Thyroid gland (tissue), 4 donors: ENCODE measurements around the gene ASCC2. TPM values are rescaled to one million over a fixed set of nuclear protein-coding genes. Genes with fewer than 3 reads are reported as not detected.

Experiments used
- DNase-seq, 2 donors: peaks; one replicate each; pipeline ENCODE4 v3.0.0-alpha.2; 2019
- H3K27ac ChIP-seq, 3 donors: fragments of 200-600 bp; sonication (generic); 1 replicate in 2 of 3; 2 replicates in 1 of 3; pipeline ENCODE4 v1.5.1; 2016 to 2019; ENCODE audit warnings: mild to moderate bottlenecking in 1 of 3, moderate library complexity in 1 of 3
- H3K27me3 ChIP-seq: fragments of 200-600 bp; sonication (generic); one replicate; pipeline ENCODE4 v1.5.1; 2019
- H3K36me3 ChIP-seq, 2 donors: fragments of 200-600 bp; sonication (generic); one replicate each; pipeline ENCODE4 v1.5.1; 2016 to 2019
- H3K4me1 ChIP-seq, 2 donors: fragments of 200-600 bp; sonication (generic); one replicate each; pipeline ENCODE4 v1.5.1; 2017 to 2019
- H3K4me3 ChIP-seq, 3 donors: fragments of 200-600 bp; sonication (generic); replicated peaks in 1 of 3; 1 replicate in 2 of 3; 2 replicates in 1 of 3; pipeline ENCODE4 v1.5.1; 2016; ENCODE audit warnings: mild to moderate bottlenecking in 1 of 3
- H3K9me3 ChIP-seq: fragments of 200-600 bp; sonication (generic); one replicate; pipeline ENCODE4 v1.5.1; 2017
- POLR2A ChIP-seq, 2 donors: fragments of 450-650 bp; IDR thresholded peaks; one replicate each; pipeline ENCODE4 v1.6.1; 2017; ENCODE audit warnings: antibody characterized with exemption in 2 of 2, mild to moderate bottlenecking in 2 of 2, moderate library complexity in 1 of 2
- WGBS, 2 donors: methylation state at CpG; one replicate each; pipeline ENCODE4 v1.1.5; 2017; 5-methylcytosine and 5-hydroxymethylcytosine counted together
- intact Hi-C: fragments of 100-400 bp; cut with DNase I; formaldehyde crosslinking; loops from one replicate; pipeline ENCODE4 v1.15.1; 2023
- total RNA-seq, 4 donors: library from RNA; depleted of rRNA; stranded (reverse); fragments of >200 nt; gene quantifications; one replicate each; pipeline ENCODE4 v1.2.3, GENCODE V29; 2016
- TF ChIP-seq, protein P1 (sequence below), 6 experiments: fragments of 200-600 bp in 3 of 6; fragments of 450-650 bp in 3 of 6; sonication (generic) in 3 of 6; IDR thresholded peaks; one replicate each; pipeline ENCODE4 v1.5.1; 2016 to 2019; ENCODE audit warnings: antibody characterized with exemption in 6 of 6, mild to moderate bottlenecking in 2 of 6, inconsistent platforms in 1 of 6, moderate library complexity in 1 of 6

The ASCC2 gene
- total RNA-seq, 4 donors from 2014 or later: 47.6 to 66.8 (median 51.3) TPM

DNA sequence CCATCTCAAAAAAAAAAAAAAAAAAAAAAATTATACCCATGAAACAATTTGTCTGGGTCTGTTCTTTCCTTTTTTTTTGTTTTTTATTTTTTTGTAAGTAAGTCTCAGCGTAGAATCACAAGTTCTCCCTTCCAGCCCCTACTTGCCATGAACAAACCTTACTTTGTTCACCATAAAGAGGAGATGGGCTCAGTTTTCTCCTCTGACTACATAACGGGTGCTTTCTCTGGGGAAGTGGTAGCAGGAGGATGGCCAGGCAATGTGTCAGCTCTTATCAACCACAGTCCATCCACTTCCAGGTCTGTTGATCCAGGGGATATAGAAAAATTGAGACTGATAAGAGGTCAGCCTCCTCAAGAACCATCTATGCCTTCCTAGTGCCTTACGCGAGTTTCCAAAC lies 11.0 kb downstream of the ASCC2 start:
- 94 to 96% methylated on average over 4 of the region's 4 CpGs for WGBS, 2 donors

GRCh38 chr22:29825578-29825977 lies 12.5 kb downstream of the ASCC2 start:
- peaks cover 11 to 23% of the 10 kb centered on the region in 2 donors for H3K36me3 ChIP-seq
- no peaks in the 10 kb centered on the region for H3K9me3 ChIP-seq
- 81 to 84% methylated on average over 17 of the region's 17 CpGs for WGBS, 2 donors
- H3K27ac ChIP-seq: peak overlapping the region in 2 of 3 donors; percentile 65 to 70
- peaks cover 7 to 24% of the 10 kb centered on the region in 2 donors for H3K4me1 ChIP-seq
- H3K27me3 ChIP-seq: no peaks in the 10 kb centered on the region
- intact Hi-C loops: no loop called here
- no peak overlapping the region for H3K4me3 ChIP-seq
- DNase-seq: peak; percentile 60 to 62
- no peak for TF ChIP-seq POLR2A (IDR thresholded peaks at IDR 0.05)
- TF ChIP-seq, protein P1, sequence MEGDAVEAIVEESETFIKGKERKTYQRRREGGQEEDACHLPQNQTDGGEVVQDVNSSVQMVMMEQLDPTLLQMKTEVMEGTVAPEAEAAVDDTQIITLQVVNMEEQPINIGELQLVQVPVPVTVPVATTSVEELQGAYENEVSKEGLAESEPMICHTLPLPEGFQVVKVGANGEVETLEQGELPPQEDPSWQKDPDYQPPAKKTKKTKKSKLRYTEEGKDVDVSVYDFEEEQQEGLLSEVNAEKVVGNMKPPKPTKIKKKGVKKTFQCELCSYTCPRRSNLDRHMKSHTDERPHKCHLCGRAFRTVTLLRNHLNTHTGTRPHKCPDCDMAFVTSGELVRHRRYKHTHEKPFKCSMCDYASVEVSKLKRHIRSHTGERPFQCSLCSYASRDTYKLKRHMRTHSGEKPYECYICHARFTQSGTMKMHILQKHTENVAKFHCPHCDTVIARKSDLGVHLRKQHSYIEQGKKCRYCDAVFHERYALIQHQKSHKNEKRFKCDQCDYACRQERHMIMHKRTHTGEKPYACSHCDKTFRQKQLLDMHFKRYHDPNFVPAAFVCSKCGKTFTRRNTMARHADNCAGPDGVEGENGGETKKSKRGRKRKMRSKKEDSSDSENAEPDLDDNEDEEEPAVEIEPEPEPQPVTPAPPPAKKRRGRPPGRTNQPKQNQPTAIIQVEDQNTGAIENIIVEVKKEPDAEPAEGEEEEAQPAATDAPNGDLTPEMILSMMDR (IDR thresholded peaks at IDR 0.05): no peak

More for the DNA sequence above, 11.0 kb downstream of the ASCC2 start:
- DNase-seq: no peak
- Histone ChIP-seq H3K9me3 (no peaks in the 10 kb centered on the region), H3K36me3 (peaks cover 9 to 26% of the 10 kb centered on the region in 2 donors), H3K4me3 (no peak overlapping the region), H3K4me1 (peaks cover 0 to 18% of the 10 kb centered on the region in 2 donors), H3K27me3 (no peaks in the 10 kb centered on the region), H3K27ac (no peak overlapping the region)
- no peak for TF ChIP-seq POLR2A (IDR thresholded peaks at IDR 0.05)
- TF ChIP-seq, protein P1 (IDR thresholded peaks at IDR 0.05): no peak
- intact Hi-C loops: no loop called here

DNA sequence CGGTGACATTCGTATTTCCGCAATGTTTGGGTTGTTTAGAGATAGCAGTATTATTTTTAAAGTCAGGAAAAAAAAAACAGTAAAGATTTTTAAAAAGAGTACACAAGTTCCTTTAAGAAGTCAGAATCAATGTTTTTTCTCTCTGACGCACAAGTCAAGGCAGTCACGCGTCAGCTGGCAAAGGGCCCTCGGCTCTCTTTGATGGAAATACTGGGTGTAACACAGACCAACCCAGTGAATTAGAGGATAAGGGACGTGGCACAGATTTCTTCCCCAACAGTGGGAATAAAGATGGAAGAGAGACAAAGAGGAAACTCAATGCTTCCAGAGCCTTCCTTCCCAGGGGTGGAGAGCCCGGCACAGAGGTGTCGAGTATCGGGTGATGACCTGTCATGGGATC lies 13.4 kb downstream of the ASCC2 start:
- H3K4me3 ChIP-seq: no peak overlapping the region
- H3K36me3 ChIP-seq: peaks cover 11 to 23% of the 10 kb centered on the region in 2 donors
- no peaks in the 10 kb centered on the region for H3K9me3 ChIP-seq
- DNase-seq: peak; percentile 49 to 57
- peak overlapping the region in 2 of 3 donors; percentile 65 to 70 for H3K27ac ChIP-seq
- 87 to 88% methylated on average over 11 of the region's 11 CpGs for WGBS, 2 donors
- no peaks in the 10 kb centered on the region for H3K27me3 ChIP-seq
- peaks cover 7 to 19% of the 10 kb centered on the region in 2 donors for H3K4me1 ChIP-seq
- intact Hi-C loops: no loop called here
- no peak for TF ChIP-seq POLR2A (IDR thresholded peaks at IDR 0.05)
- TF ChIP-seq, protein P1 (IDR thresholded peaks at IDR 0.05): no peak

DNA sequence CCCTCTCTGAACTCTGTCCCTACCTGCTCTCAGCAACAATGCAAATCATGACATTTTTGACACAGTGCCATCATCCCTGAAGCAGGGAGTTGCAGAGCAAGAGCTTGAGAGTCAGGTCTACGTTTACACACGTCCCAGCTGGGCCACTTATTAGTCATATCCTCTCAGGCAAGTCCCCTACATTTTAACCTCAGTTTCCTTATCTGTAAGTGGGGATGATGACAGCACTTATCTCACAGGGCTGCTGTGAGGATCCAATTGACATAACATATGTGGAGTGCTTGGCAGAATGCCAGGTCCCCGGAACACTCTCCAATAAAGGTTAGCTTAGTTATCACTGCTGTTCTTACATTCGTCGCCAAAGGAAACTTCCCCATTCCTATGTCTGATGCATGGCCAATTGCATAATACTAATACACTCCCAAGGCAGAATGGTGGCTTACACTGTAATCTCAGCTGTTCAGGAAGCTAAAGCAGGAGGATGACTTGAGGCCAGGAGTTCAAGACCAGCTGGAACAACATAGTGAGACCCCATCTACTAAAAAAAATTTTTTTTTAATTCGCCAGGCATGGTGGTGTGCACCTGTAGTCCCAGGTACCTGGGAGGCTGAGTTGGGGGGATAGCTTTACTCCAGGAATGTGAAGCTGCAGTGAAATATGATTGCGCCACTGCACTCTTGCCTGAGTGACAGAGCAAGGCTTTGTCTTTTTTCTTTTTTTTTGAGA lies 16.6 kb downstream of the ASCC2 start:
- TF ChIP-seq, protein P1 (IDR thresholded peaks at IDR 0.05): no peak
- no peak for TF ChIP-seq POLR2A (IDR thresholded peaks at IDR 0.05)
- peaks cover 7 to 30% of the 10 kb centered on the region in 2 donors for H3K4me1 ChIP-seq
- 36 to 37% methylated on average over 7 of the region's 7 CpGs for WGBS, 2 donors
- DNase-seq: peak; percentile 70 to 75
- no peaks in the 10 kb centered on the region for H3K27me3 ChIP-seq
- peaks cover 11 to 23% of the 10 kb centered on the region in 2 donors for H3K36me3 ChIP-seq
- intact Hi-C loops: no loop called here
- H3K27ac ChIP-seq: peak overlapping the region; percentile 10 to 78 (median 74)
- H3K9me3 ChIP-seq: no peaks in the 10 kb centered on the region
- H3K4me3 ChIP-seq: no peak overlapping the region

GRCh38 chr22:29820961-29821290 lies 17.1 kb downstream of the ASCC2 start:
- no peaks in the 10 kb centered on the region for H3K9me3 ChIP-seq
- WGBS, 2 donors: 59 to 68% methylated on average over 7 of the region's 7 CpGs
- H3K27ac ChIP-seq: peak overlapping the region; percentile 10 to 78 (median 74)
- peaks cover 11 to 23% of the 10 kb centered on the region in 2 donors for H3K36me3 ChIP-seq
- intact Hi-C loops: no loop called here
- H3K4me1 ChIP-seq: peaks cover 7 to 34% of the 10 kb centered on the region in 2 donors
- peak in 1 of 2 donors; percentile 12 for DNase-seq
- no peak overlapping the region for H3K4me3 ChIP-seq
- no peaks in the 10 kb centered on the region for H3K27me3 ChIP-seq
- TF ChIP-seq, protein P1 (IDR thresholded peaks at IDR 0.05): no peak
- TF ChIP-seq POLR2A (IDR thresholded peaks at IDR 0.05): no peak
